ENCODE measurements around the gene SLC25A17.

SLC25A17 gene

GRCh38 chr22:40741116-40741515 lies 78.0 kb downstream of the SLC25A17 start:
- Histone ChIP-seq H3K27me3 (ENCODE audit: control insufficient read depth, insufficient read depth, low read length) (no peaks in the 10 kb centered on the region), H3K9me3 (ENCODE audit: control insufficient read depth, insufficient read depth, low read length) (no peaks in the 10 kb centered on the region), H3K36me3 (ENCODE audit: control insufficient read depth, insufficient read depth, low read length) (no peaks in the 10 kb centered on the region), H3K4me3 (ENCODE audit: low read length) (no peak overlapping the region), H3K4me1 (ENCODE audit: control insufficient read depth, insufficient read depth, low read length) (no peaks in the 10 kb centered on the region), H3K27ac (ENCODE audit: low read length) (no peak overlapping the region)
- DNase-seq (ENCODE audit: low read depth, low spot score): no peak
- no CpG with 5 or more reads among the region's 4 CpGs for WGBS (ENCODE audit: insufficient coverage, insufficient read length)

- Histone ChIP-seq H3K27ac (ENCODE audit: low read length) (no peak overlapping the region), H3K4me1 (ENCODE audit: control insufficient read depth, insufficient read depth, low read length) (no peaks in the 10 kb centered on the region), H3K27me3 (ENCODE audit: control insufficient read depth, insufficient read depth, low read length) (no peaks in the 10 kb centered on the region), H3K36me3 (ENCODE audit: control insufficient read depth, insufficient read depth, low read length) (no peaks in the 10 kb centered on the region), H3K9me3 (ENCODE audit: control insufficient read depth, insufficient read depth, low read length) (no peaks in the 10 kb centered on the region), H3K4me3 (ENCODE audit: low read length) (no peak overlapping the region)
- no peak for DNase-seq (ENCODE audit: low read depth, low spot score)
- WGBS (ENCODE audit: insufficient coverage, insufficient read length): no CpG with 5 or more reads among the region's 3 CpGs
Measured at GRCh38 chr22:40739721-40740120, 79.4 kb downstream of the SLC25A17 start.

- no CpG with 5 or more reads among the region's 4 CpGs for WGBS (ENCODE audit: insufficient coverage, insufficient read length)
- no peak for DNase-seq (ENCODE audit: low read depth, low spot score)
Measured at GRCh38 chr22:40733919-40734318, 85.2 kb downstream of the SLC25A17 start.

GRCh38 chr22:40732999-40733292 lies 86.2 kb downstream of the SLC25A17 start:
- WGBS (ENCODE audit: insufficient coverage, insufficient read length): no CpG with 5 or more reads among the region's 2 CpGs
- Histone ChIP-seq H3K4me1 (ENCODE audit: control insufficient read depth, insufficient read depth, low read length) (peaks cover 2% of the 10 kb centered on the region; the same call in 1 of the 2 replicates), H3K4me3 (ENCODE audit: low read length) (no peak overlapping the region), H3K27ac (ENCODE audit: low read length) (no peak overlapping the region), H3K9me3 (ENCODE audit: control insufficient read depth, insufficient read depth, low read length) (no peaks in the 10 kb centered on the region), H3K27me3 (ENCODE audit: control insufficient read depth, insufficient read depth, low read length) (no peaks in the 10 kb centered on the region), H3K36me3 (ENCODE audit: control insufficient read depth, insufficient read depth, low read length) (no peaks in the 10 kb centered on the region; the same call in 1 of the 2 replicates)
- no peak for DNase-seq (ENCODE audit: low read depth, low spot score)

More at GRCh38 chr22:40733919-40734318, 85.2 kb downstream of the SLC25A17 start:
- H3K9me3 ChIP-seq (ENCODE audit: control insufficient read depth, insufficient read depth, low read length): no peaks in the 10 kb centered on the region
- no peaks in the 10 kb centered on the region; the same call in 1 of the 2 replicates for H3K36me3 ChIP-seq (ENCODE audit: control insufficient read depth, insufficient read depth, low read length)
- no peaks in the 10 kb centered on the region for H3K27me3 ChIP-seq (ENCODE audit: control insufficient read depth, insufficient read depth, low read length)
- no peak overlapping the region for H3K4me3 ChIP-seq (ENCODE audit: low read length)
- no peak overlapping the region for H3K27ac ChIP-seq (ENCODE audit: low read length)
- peaks cover 2% of the 10 kb centered on the region; the same call in 1 of the 2 replicates for H3K4me1 ChIP-seq (ENCODE audit: control insufficient read depth, insufficient read depth, low read length)

GRCh38 chr22:40729284-40729683 lies 89.9 kb downstream of the SLC25A17 start:
- WGBS (ENCODE audit: insufficient coverage, insufficient read length): no CpG with 5 or more reads among the region's 6 CpGs
- no peak for DNase-seq (ENCODE audit: low read depth, low spot score)
- no peak overlapping the region for H3K4me3 ChIP-seq (ENCODE audit: low read length)

GRCh38 chr22:40728731-40729189 lies 90.4 kb downstream of the SLC25A17 start:
- no CpG with 5 or more reads among the region's 13 CpGs for WGBS (ENCODE audit: insufficient coverage, insufficient read length)
- DNase-seq (ENCODE audit: low read depth, low spot score): no peak
- Histone ChIP-seq H3K27ac (ENCODE audit: low read length) (no peak overlapping the region), H3K4me3 (ENCODE audit: low read length) (no peak overlapping the region), H3K36me3 (ENCODE audit: control insufficient read depth, insufficient read depth, low read length) (no peaks in the 10 kb centered on the region), H3K9me3 (ENCODE audit: control insufficient read depth, insufficient read depth, low read length) (no peaks in the 10 kb centered on the region), H3K4me1 (ENCODE audit: control insufficient read depth, insufficient read depth, low read length) (peaks cover 2% of the 10 kb centered on the region; the same call in 1 of the 2 replicates), H3K27me3 (ENCODE audit: control insufficient read depth, insufficient read depth, low read length) (no peaks in the 10 kb centered on the region)

More at GRCh38 chr22:40729284-40729683, 89.9 kb downstream of the SLC25A17 start:
- Histone ChIP-seq H3K4me1 (ENCODE audit: control insufficient read depth, insufficient read depth, low read length) (peaks cover 2% of the 10 kb centered on the region; the same call in 1 of the 2 replicates), H3K36me3 (ENCODE audit: control insufficient read depth, insufficient read depth, low read length) (no peaks in the 10 kb centered on the region; the same call in 1 of the 2 replicates), H3K27ac (ENCODE audit: low read length) (no peak overlapping the region), H3K27me3 (ENCODE audit: control insufficient read depth, insufficient read depth, low read length) (no peaks in the 10 kb centered on the region), H3K9me3 (ENCODE audit: control insufficient read depth, insufficient read depth, low read length) (no peaks in the 10 kb centered on the region)

- WGBS (ENCODE audit: insufficient coverage, insufficient read length): no CpG with 5 or more reads among the region's 14 CpGs
- no peak for DNase-seq (ENCODE audit: low read depth, low spot score)
- no peaks in the 10 kb centered on the region for H3K36me3 ChIP-seq (ENCODE audit: control insufficient read depth, insufficient read depth, low read length)
- H3K4me1 ChIP-seq (ENCODE audit: control insufficient read depth, insufficient read depth, low read length): peaks cover 3% of the 10 kb centered on the region; the same call in 1 of the 2 replicates
- no peaks in the 10 kb centered on the region for H3K27me3 ChIP-seq (ENCODE audit: control insufficient read depth, insufficient read depth, low read length)
- H3K27ac ChIP-seq (ENCODE audit: low read length): no peak overlapping the region
- no peaks in the 10 kb centered on the region for H3K9me3 ChIP-seq (ENCODE audit: control insufficient read depth, insufficient read depth, low read length)
- no peak overlapping the region for H3K4me3 ChIP-seq (ENCODE audit: low read length)
Measured at GRCh38 chr22:40727964-40728615, 91.1 kb downstream of the SLC25A17 start.

- Histone ChIP-seq H3K27me3 (ENCODE audit: control insufficient read depth, insufficient read depth, low read length) (no peaks in the 10 kb centered on the region), H3K9me3 (ENCODE audit: control insufficient read depth, insufficient read depth, low read length) (no peaks in the 10 kb centered on the region), H3K27ac (ENCODE audit: low read length) (no peak overlapping the region), H3K36me3 (ENCODE audit: control insufficient read depth, insufficient read depth, low read length) (no peaks in the 10 kb centered on the region), H3K4me3 (ENCODE audit: low read length) (no peak overlapping the region), H3K4me1 (ENCODE audit: control insufficient read depth, insufficient read depth, low read length) (peaks cover 3% of the 10 kb centered on the region)
- no peak for DNase-seq (ENCODE audit: low read depth, low spot score)
- no CpG with 5 or more reads among the region's 11 CpGs for WGBS (ENCODE audit: insufficient coverage, insufficient read length)
Measured at GRCh38 chr22:40727070-40727963, 91.8 kb downstream of the SLC25A17 start.

- H3K9me3 ChIP-seq (ENCODE audit: control insufficient read depth, insufficient read depth, low read length): no peaks in the 10 kb centered on the region
- H3K4me3 ChIP-seq (ENCODE audit: low read length): no peak overlapping the region
- no peak for DNase-seq (ENCODE audit: low read depth, low spot score)
- WGBS (ENCODE audit: insufficient coverage, insufficient read length): no CpG with 5 or more reads among the region's 4 CpGs
- no peak overlapping the region for H3K27ac ChIP-seq (ENCODE audit: low read length)
- peaks cover 5% of the 10 kb centered on the region for H3K4me1 ChIP-seq (ENCODE audit: control insufficient read depth, insufficient read depth, low read length)
- H3K27me3 ChIP-seq (ENCODE audit: control insufficient read depth, insufficient read depth, low read length): no peaks in the 10 kb centered on the region
- H3K36me3 ChIP-seq (ENCODE audit: control insufficient read depth, insufficient read depth, low read length): no peaks in the 10 kb centered on the region
Measured at GRCh38 chr22:40726514-40726913, 92.6 kb downstream of the SLC25A17 start.

- H3K36me3 ChIP-seq (ENCODE audit: control insufficient read depth, insufficient read depth, low read length): no peaks in the 10 kb centered on the region
- H3K27me3 ChIP-seq (ENCODE audit: control insufficient read depth, insufficient read depth, low read length): no peaks in the 10 kb centered on the region
- peaks cover 5% of the 10 kb centered on the region for H3K4me1 ChIP-seq (ENCODE audit: control insufficient read depth, insufficient read depth, low read length)
- WGBS (ENCODE audit: insufficient coverage, insufficient read length): no CpG with 5 or more reads among the region's 13 CpGs
- DNase-seq (ENCODE audit: low read depth, low spot score): no peak
- H3K9me3 ChIP-seq (ENCODE audit: control insufficient read depth, insufficient read depth, low read length): no peaks in the 10 kb centered on the region
- H3K4me3 ChIP-seq (ENCODE audit: low read length): no peak overlapping the region
- H3K27ac ChIP-seq (ENCODE audit: low read length): no peak overlapping the region
Measured at GRCh38 chr22:40723396-40723933, 95.7 kb downstream of the SLC25A17 start.

Data from iPS DF 6.9 (cell line).